Articular chondrocyte of knee joint (primary cell): Measurements from ENCODE around the gene CUZD1. TPM values are rescaled to one million over a fixed set of nuclear protein-coding genes. Genes with fewer than 3 reads are reported as not detected.

Experiments used
- total RNA-seq: library from RNA; depleted of rRNA; stranded (reverse); fragments of >200 nt; gene quantifications from 2 replicates; pipeline ENCODE4 v1.2.3, GENCODE V29; 2012

Gene CUZD1, protein sequence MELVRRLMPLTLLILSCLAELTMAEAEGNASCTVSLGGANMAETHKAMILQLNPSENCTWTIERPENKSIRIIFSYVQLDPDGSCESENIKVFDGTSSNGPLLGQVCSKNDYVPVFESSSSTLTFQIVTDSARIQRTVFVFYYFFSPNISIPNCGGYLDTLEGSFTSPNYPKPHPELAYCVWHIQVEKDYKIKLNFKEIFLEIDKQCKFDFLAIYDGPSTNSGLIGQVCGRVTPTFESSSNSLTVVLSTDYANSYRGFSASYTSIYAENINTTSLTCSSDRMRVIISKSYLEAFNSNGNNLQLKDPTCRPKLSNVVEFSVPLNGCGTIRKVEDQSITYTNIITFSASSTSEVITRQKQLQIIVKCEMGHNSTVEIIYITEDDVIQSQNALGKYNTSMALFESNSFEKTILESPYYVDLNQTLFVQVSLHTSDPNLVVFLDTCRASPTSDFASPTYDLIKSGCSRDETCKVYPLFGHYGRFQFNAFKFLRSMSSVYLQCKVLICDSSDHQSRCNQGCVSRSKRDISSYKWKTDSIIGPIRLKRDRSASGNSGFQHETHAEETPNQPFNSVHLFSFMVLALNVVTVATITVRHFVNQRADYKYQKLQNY
- 0.43 and 0.91 TPM in 2 replicates for total RNA-seq

DNA sequence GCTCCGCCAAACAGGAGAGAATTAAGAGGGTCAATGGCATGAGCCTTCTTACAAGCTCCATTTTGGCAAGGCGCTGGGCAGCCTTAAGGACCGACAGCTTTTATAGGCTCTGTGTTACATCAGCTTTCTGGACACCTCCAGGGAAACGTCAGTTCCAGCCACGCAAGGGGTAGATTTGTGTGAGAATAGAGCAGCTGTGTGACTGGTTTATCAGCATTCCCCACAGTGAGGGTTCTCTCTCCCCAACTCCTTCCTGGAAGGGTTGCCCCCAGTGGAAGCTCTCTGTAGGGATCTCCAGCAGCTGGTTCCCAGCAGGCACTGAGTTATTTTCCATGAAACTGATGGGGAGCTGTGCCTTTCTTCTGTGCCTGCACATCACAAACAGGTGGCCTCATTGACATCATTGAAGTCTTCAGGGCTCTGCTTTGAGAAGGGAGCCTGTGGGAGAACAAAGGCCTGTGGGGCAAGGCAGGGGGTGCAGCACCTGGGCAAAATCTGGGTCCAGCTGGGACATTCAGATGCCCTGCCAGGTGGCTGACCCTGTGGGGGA lies at the start of gene CUZD1:
Gene CUZD1 (minus strand): TSS at position 75 of the 550 bp plus-strand sequence. CDS start 14 bp downstream, at position 61.

DNA sequence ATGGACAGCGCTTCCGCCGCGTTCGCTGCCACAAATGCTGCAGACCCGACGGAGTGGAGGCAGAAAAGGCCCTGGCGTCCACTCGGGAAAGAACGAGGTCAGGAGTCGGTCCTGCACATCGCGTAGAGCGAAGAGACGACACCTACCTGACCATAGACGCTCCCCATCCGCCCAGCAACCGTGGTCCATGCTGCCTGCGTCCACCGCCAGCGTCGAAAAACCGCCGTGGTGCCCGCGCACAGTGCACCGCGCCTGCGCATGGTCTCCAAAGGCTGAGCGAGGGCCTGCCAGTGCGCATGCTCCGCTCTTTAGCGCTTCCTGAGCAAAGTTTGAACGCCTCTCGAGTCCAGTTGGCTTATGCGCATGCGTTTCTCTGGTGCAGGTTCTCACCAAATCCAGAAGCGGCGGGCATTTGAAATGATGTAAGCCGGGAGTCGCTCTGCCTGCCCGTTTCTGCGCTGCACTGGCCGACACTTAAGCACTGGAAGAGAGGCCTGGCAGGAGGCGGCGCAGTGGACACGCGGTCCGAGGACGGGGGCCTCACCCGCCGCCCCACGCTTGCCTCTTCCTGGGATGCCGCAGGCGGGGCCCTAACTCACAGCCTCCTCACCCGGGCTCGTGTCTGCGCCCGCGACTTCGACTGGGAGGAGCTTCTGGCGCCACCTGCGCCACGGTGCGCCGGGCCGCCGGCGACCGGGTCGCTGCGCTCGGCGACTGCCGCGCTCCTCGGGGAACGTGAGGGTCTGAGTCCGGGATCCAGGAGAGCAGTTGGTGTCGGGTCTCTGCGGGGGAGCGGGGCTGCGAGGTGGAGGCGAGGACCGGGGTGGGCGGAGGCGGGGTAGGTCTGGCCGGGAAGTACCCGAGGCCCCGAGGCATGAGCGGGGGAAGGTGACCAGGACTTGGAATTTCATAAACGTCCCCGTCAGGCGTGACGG lies 33.9 kb upstream of the CUZD1 start, which contains the start of gene FAM24B:
Gene FAM24B (minus strand): TSS at position 243 of the 935 bp plus-strand sequence. CDS start 29,066 bp downstream, outside the sequence.

Other genes starting within 250 kb of the CUZD1 start
- not detected in 2 replicates for gene C10orf120, start 146.0 kb downstream of the CUZD1 start, total RNA-seq
- 4.1 TPM in 2 replicates for gene FAM24B, start 33.7 kb upstream of the CUZD1 start, total RNA-seq
- gene FAM24A, start 64.8 kb upstream of the CUZD1 start, total RNA-seq, result not detected in 2 replicates
- gene C10orf88, start 108.4 kb upstream of the CUZD1 start, total RNA-seq, result 9.5 and 10.6 TPM in 2 replicates
- gene PSTK, start 134.5 kb upstream of the CUZD1 start, total RNA-seq, result 4.1 and 5.1 TPM in 2 replicates
- gene IKZF5, start 162.9 kb upstream of the CUZD1 start, total RNA-seq, result 7.8 and 9.0 TPM in 2 replicates
- 11.8 and 13.7 TPM in 2 replicates for gene ACADSB, start 163.1 kb upstream of the CUZD1 start, total RNA-seq